Tibial artery (tissue), 4 donors: ENCODE data around the gene EYA3.

Experiments used
- DNase-seq, 2 donors: peaks; one replicate each; pipeline ENCODE4 v3.0.0-alpha.2; 2019
- H3K27ac ChIP-seq, 2 donors: fragments of 200-600 bp; sonication (generic) in 1 of 2; 1 replicate in 1 of 2; 2 replicates in 1 of 2; pipeline ENCODE4 v1.5.1; 2018 to 2019; ENCODE audit warnings: mild to moderate bottlenecking in 1 of 2
- H3K27me3 ChIP-seq, 2 donors: fragments of 200-600 bp; sonication (generic) in 1 of 2; one replicate each; pipeline versions ENCODE4 v1.5.1 to v1.6.0; 2016 to 2019
- H3K36me3 ChIP-seq, 3 donors: fragments of 200-600 bp; sonication (generic) in 2 of 3; one replicate each; pipeline ENCODE4 v1.5.1; 2016 to 2019; ENCODE audit warnings: mild to moderate bottlenecking in 2 of 3
- H3K4me1 ChIP-seq, 4 donors: fragments of 200-600 bp; sonication (generic) in 2 of 4; 1 replicate in 3 of 4; 2 replicates in 1 of 4; pipeline ENCODE4 v1.5.1; 2016 to 2019
- H3K4me3 ChIP-seq, 2 donors: fragments of 200-600 bp; sonication (generic) in 1 of 2; 1 replicate in 1 of 2; 2 replicates in 1 of 2; pipeline ENCODE4 v1.5.1; 2018 to 2019; ENCODE audit warnings: mild to moderate bottlenecking in 2 of 2
- H3K9me3 ChIP-seq, 3 donors: fragments of 200-600 bp; sonication (generic) in 1 of 3; one replicate each; pipeline ENCODE4 v1.5.1; 2016 to 2019
- CTCF ChIP-seq, 2 experiments: fragments of 200-600 bp in 1 of 2; fragments of 450-650 bp in 1 of 2; IDR thresholded peaks; one replicate each; pipeline ENCODE4 v1.5.1; 2017 to 2019; ENCODE audit warnings: antibody characterized with exemption in 2 of 2, mild to moderate bottlenecking in 1 of 2, moderate library complexity in 1 of 2
- intact Hi-C: fragments of 100-400 bp; cut with DNase I; formaldehyde crosslinking; loops from one replicate; pipeline ENCODE4 v1.15.0; 2023; ENCODE audit warnings: low total_unique reads

The EYA3 gene

GRCh38 chr1:28134651-28135207, 46.3 kb upstream of the EYA3 start:
- Histone ChIP-seq H3K27me3 (peaks cover 0 to 4% of the 10 kb centered on the region in 2 donors), H3K36me3 (no peaks in the 10 kb centered on the region), H3K9me3 (no peaks in the 10 kb centered on the region), H3K27ac (no peak overlapping the region), H3K4me1 (no peaks in the 10 kb centered on the region), H3K4me3 (no peak overlapping the region)
- no peak for TF ChIP-seq CTCF (IDR thresholded peaks at IDR 0.05)
- intact Hi-C loops: no loop called here
- DNase-seq: no peak

DNA sequence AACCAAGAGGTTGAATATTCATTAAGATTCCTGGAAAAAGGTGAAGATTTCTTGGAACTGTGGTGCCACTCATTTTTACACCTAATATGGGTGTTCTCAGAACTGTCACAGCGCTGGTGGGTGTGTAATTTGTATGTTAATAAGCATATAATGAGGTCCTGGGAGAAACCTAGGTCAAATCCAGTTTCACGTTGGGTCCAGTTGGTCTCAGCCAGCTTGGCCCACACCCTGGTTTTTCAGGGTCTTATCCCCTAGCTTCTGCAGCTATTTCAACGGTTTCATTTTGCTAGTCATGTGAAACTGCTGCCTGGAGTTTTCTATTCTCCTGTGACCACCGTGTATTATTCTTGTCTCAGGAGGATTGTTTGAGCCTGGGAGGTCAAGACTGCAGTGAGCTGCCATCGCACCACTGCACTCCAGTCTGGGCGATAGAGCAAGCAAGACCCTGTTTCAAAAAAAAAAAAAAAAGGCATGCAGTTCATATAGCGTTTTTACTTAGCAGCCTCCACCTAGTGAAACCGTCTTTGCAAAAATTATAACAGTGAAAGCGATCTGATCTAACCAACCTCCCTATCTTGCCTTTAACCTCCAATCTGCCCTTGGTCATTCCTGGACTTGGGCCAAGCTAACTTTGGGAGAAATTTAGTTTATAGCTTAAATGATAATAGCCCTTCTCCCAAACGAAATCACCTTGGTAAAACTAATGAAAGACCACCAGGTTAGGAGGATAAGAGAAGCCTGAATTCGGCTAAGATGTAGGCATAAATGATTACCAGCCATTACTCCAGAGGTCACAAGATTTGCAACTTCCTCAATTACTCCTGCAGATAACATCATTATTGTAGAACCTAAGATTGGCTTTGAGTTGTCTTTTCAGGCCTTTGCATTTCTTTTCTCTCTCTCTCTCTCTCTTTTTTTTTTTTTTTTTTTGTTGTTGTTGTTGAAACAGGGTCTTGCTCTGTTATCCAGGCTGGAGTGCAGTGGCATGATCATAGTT, 44.1 kb upstream of the EYA3 start:
- no peak for TF ChIP-seq CTCF (IDR thresholded peaks at IDR 0.05)
- H3K36me3 ChIP-seq: no peaks in the 10 kb centered on the region
- H3K27ac ChIP-seq: no peak overlapping the region
- no peak overlapping the region for H3K4me3 ChIP-seq
- H3K27me3 ChIP-seq: peaks cover 0 to 19% of the 10 kb centered on the region in 2 donors
- H3K4me1 ChIP-seq: no peaks in the 10 kb centered on the region
- no peak for DNase-seq
- intact Hi-C loops: no loop called here
- no peaks in the 10 kb centered on the region for H3K9me3 ChIP-seq

DNA sequence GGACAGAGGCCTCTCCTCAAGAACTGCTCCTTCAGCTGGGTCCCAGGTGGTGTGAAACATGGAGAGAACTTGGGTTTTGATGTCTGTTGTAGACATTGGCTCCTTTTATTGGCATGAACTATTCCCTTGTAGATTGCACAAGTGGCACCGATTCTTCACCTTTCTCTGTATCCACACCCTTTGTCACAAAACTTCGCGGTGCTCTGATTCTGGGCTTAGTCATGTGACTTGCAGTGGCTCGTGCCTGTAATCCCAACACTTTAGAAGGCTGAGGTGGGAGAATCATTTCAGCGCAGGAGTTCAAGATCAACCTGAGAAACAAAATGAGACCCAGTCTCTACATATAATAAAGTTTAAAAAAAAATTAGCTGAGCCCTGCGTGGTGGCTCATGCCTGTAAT, 42.5 kb upstream of the EYA3 start:
- Histone ChIP-seq H3K4me1 (no peaks in the 10 kb centered on the region), H3K36me3 (no peaks in the 10 kb centered on the region), H3K27me3 (peaks cover 0 to 21% of the 10 kb centered on the region in 2 donors), H3K4me3 (no peak overlapping the region), H3K27ac (no peak overlapping the region), H3K9me3 (no peaks in the 10 kb centered on the region)
- intact Hi-C loops: no loop called here
- no peak for TF ChIP-seq CTCF (IDR thresholded peaks at IDR 0.05)
- no peak for DNase-seq

- no peak for DNase-seq
- H3K36me3 ChIP-seq: no peaks in the 10 kb centered on the region
- no peaks in the 10 kb centered on the region for H3K4me1 ChIP-seq
- TF ChIP-seq CTCF (IDR thresholded peaks at IDR 0.05): no peak
- peaks cover 0 to 25% of the 10 kb centered on the region in 2 donors for H3K27me3 ChIP-seq
- no peak overlapping the region for H3K27ac ChIP-seq
- intact Hi-C loops: no loop called here
- no peaks in the 10 kb centered on the region for H3K9me3 ChIP-seq
- H3K4me3 ChIP-seq: no peak overlapping the region
Measured at GRCh38 chr1:28129150-28129549, 40.7 kb upstream of the EYA3 start.

DNA sequence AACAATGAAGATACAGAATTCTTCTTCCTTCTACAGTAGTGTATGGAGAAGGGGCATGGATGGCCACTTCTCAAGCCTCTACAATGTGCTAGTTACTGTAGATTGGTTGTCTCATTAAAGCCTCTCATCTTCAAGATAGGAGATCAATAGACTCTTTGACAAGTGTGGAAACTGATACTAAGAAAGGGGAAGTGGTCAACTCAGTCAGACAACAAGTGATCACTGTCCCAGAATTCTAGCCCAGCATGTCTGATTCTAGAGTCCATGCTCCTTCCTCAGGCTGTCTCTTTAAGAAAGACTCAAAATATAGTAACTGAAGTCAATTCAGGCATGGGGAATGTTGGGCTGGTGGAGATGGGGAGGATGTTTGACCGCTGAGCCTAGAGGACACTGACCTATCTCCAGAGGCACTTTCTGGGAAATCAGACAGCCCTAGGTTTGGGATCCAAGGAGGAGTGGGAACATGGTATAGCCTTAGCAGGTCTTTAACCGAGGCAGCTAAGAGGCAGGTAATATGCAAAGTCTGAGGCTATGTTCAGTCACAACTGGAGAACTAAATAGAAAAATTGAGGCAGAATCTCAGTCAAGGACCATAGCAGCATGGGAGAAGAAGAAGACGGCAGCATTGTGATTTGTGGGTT, 39.3 kb upstream of the EYA3 start:
- Histone ChIP-seq H3K4me3 (no peak overlapping the region), H3K27me3 (peaks cover 0 to 25% of the 10 kb centered on the region in 2 donors), H3K36me3 (no peaks in the 10 kb centered on the region), H3K4me1 (no peaks in the 10 kb centered on the region), H3K27ac (no peak overlapping the region), H3K9me3 (no peaks in the 10 kb centered on the region)
- DNase-seq: no peak
- intact Hi-C loops: no loop called here
- no peak for TF ChIP-seq CTCF (IDR thresholded peaks at IDR 0.05)
